GM23338 (cell line): ENCODE results near the gene ETNK1.

Experiments
- CREB1 ChIP-seq: fragments of 250-450 bp; sonication (Bioruptor Pico); IDR thresholded peaks from 2 replicates; pipeline ENCODE4 v1.5.0; 2020; ENCODE audit warnings: low read depth, mild to moderate bottlenecking, moderate library complexity
- CTCF ChIP-seq, 2 experiments: fragments of 200-600 bp in 1 of 2; sonication (generic) in 1 of 2; conservative IDR thresholded peaks; 2 replicates each; pipeline versions ENCODE4 v1.5.1 to v1.6.1; 2016 to 2017; ENCODE audit warnings: antibody characterized with exemption in 2 of 2, low read depth in 2 of 2, mild to moderate bottlenecking in 2 of 2, moderate library complexity in 1 of 2
- ETS1 ChIP-seq: IDR thresholded peaks from 2 replicates; pipeline ENCODE4 v1.6.1; 2016; ENCODE audit warnings: antibody characterized with exemption
- EZH2 ChIP-seq: fragments of 200-600 bp; sonication (generic); IDR thresholded peaks from one replicate; pipeline ENCODE4 v1.8.0; 2017; ENCODE audit warnings: antibody characterized with exemption, mild to moderate bottlenecking, low read depth; ENCODE audit not compliant: unreplicated experiment
- EZH2phosphoT487 ChIP-seq: fragments of 200-600 bp; sonication (generic); IDR thresholded peaks from one replicate; pipeline ENCODE4 v1.8.1; 2018; ENCODE audit warnings: antibody characterized with exemption; ENCODE audit not compliant: unreplicated experiment
- JUNB ChIP-seq: IDR thresholded peaks from one replicate; pipeline ENCODE4 v1.6.1; 2016; ENCODE audit warnings: antibody characterized with exemption; ENCODE audit not compliant: unreplicated experiment
- POLR2AphosphoS5 ChIP-seq: IDR thresholded peaks from 2 replicates; pipeline ENCODE4 v1.6.1; 2016; ENCODE audit warnings: antibody characterized with exemption, low read depth
- REST ChIP-seq: IDR thresholded peaks from one replicate; pipeline ENCODE4 v1.6.1; 2018; ENCODE audit warnings: antibody characterized with exemption; ENCODE audit not compliant: unreplicated experiment
- ZNF331 ChIP-seq: fragments of 250-450 bp; sonication (Bioruptor Pico); IDR thresholded peaks from 2 replicates; pipeline ENCODE4 v1.5.0; 2020; ENCODE audit warnings: low read depth, mild to moderate bottlenecking, moderate library complexity

GRCh38 chr12:22698576-22698975, 73.6 kb downstream of the ETNK1 start:
- TF ChIP-seq CTCF (conservative IDR thresholded peaks at IDR 0.05; ENCODE audit: low read depth in 2 of 2) = no peak
- no peak for TF ChIP-seq EZH2
- no peak for TF ChIP-seq REST
- no peak for TF ChIP-seq CREB1 (CRISPR knock-in tag)
- TF ChIP-seq EZH2phosphoT487 = no peak
- TF ChIP-seq JUNB = no peak
- no peak for TF ChIP-seq POLR2AphosphoS5
- no peak for TF ChIP-seq ZNF331 (CRISPR knock-in tag)
- no peak for TF ChIP-seq ETS1
